ENCODE measurements around the gene SLIT3.
"Not testable (repeated sequence)": the region's sequence is repeated elsewhere in the genome, so short reads cannot be mapped to it uniquely, and the experiment has no call there.

Gene SLIT3

DNA sequence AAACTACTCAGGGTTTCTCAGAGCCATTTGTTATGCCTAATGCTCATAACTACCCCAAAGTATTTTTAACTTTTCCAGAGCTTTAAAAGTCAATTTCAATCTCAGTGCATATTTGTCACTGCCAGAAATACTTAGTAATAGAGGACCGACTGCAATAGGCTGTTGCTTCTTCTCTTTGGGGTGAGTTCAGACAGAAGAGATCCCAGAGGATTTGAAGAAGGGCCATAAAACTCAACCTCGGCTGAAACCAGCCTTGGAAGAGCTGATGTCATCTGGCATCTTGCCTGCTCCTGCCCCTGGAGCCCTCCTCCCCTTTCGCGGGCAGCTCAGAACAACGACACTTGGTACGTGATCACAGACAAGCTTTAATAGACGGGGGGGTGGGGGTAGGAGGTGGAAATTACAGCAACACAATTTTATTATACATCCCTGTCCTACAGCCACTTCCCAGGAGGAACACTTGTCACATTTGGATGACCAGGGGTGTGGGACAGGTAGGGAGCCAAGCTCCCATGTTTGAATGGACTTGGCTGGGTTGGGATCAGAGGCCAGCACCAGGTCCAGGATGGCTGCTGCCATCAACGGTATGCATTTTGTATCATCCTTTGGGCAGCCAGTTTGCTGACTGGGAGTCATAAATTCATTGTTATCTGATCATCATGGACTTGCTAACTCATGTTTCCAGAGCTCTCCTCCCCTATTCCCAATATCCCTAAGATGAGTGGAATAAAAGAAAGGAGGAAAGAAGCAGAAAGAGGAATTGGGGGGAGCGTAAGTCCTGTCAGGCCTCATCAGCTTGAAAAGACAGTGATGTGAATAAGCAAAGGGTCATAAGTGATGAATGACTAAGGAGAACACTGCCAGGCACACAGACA, 535.2 kb downstream of the SLIT3 start:
- DNase-seq (ENCODE audit: low read depth), result no peak

DNA sequence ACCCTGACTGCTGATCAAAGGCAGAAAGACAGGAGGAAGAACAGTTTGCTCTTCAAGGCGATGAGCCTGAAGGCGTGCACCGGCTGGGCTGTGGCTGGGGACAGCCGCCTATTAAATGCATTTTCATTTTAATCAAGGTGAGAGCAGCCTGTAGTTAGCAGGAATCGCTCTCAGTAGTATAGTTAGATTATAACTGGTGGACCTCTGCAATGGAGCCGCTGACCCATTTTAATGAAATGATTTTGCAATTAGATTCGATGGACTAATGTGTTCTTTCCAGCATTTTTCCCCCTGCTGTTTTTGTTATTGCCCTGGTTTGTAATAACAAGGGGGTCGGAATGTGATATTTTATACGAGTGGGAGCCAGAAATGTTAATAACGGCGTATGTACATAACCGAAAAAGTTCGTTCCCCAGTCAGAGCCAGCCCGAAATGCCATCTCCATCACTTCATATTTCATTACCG, 535.8 kb downstream of the SLIT3 start:
- DNase-seq (ENCODE audit: low read depth), result no peak

GRCh38 chr5:168756453-168757391, 544.2 kb downstream of the SLIT3 start:
- no peak for DNase-seq (ENCODE audit: low read depth)

DNA sequence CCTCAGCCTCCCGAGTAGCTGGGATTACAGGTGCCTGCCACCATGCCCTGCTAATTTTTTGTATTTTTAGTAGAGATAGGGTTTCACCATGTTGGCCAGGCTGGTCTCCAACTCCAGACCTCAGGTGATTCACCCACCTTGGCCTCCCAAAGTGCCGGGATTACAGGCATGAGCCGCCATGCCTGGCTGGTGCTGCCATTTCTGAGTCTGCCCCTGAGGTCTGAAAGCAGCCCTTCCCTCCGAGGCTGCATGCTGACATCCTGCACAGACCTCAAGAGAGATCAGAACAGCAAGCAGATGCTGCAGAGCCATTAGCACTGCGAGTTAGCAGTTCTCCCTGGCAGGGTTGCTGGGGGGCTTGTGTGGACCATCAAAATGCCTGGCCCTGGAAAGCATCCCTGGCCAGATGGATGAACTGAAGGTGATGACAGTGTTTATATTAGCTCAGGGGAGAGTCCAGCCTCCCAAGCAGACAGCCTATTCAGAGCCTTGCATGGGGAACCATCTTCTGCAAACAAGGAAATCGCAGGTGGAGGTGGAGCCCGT, 545.3 kb downstream of the SLIT3 start:
- no peak for DNase-seq (ENCODE audit: low read depth)

- DNase-seq (ENCODE audit: low read depth), result no peak
Observed at GRCh38 chr5:168753691-168754254, 547.2 kb downstream of the SLIT3 start.

- no peak for DNase-seq (ENCODE audit: low read depth)
Observed at GRCh38 chr5:168752416-168753190, 548.3 kb downstream of the SLIT3 start.

- no peak for DNase-seq (ENCODE audit: low read depth)
Observed at GRCh38 chr5:168752012-168752411, 548.9 kb downstream of the SLIT3 start.

GRCh38 chr5:168750926-168751325, 550.0 kb downstream of the SLIT3 start:
- no peak for DNase-seq (ENCODE audit: low read depth)

GRCh38 chr5:168749391-168750100, 551.4 kb downstream of the SLIT3 start:
- no peak for DNase-seq (ENCODE audit: low read depth)

DNA sequence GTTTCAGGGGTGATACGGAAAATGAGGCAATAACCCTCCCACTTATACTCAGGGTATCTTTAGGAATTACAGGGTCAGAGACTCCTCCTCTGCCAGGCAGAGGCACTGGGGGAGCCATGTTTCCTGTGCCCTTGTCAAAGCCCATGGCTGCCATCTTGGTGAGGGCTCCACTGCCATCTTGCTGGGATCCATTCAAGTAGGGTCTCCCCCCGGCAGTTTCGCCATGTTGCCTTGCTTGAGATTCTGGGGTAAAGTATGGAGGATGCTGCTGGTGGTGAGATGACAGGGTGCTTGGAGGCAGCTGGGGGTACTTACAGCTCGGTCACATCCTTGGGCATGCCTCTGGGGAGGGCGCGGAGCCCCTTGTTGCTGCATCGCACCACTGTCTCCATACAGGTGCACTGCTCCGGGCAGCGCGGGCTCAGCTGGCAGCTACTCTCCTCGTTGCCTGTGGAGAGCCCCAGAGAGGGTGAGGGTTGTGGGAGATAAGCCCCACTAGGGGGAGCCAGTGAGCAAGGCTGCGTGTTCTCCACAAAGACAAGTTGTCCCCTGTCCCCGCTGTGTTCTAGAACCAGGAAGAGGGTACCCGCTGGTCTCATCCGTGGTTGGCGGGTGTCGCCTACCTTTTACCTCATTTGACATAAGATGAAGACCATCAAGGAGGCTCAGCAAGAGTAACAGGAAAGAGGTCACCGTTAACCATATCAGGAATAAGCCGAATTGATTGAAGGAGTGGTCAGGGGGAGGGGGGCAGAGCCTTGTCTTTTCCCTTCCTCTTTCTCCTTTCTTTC, 552.8 kb downstream of the SLIT3 start:
- no peak for DNase-seq (ENCODE audit: low read depth)

DNA sequence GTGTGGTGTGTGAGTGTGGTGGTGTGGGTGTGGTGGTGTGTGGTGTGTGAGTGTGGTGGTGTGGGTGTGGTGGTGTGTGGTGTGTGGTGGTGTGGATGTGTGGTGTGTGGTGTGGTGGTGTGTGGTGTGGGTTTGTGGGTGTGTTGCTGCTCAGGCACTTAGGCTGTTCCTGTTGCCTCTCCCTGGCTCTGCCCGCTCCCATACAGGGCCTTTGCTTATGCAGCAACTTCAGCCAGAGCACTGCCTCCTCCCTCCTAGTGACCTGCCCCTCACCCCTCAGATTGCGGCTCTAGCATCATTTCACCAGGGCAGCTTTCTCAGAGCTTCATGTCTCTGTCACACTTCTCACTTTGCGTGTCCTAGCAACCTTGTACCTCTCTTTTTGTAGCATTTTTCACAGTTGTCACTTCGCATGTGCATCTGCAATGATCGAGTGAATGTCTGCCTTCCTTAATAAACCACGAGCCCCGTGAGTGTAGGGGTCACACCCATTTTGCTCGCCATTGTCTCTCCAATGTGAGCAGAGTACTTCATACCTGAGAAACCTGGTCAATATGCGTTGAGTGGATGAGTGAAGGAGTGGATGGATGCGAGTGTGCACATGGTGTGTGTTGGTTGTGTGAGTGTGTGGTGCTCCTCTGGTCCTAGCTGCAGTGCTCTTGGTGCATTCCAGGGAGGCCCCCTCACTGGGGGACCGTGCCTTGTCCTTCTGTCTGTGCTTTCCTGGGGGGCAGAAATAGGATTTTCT, 553.9 kb downstream of the SLIT3 start:
- no peak for DNase-seq (ENCODE audit: low read depth)

DNA sequence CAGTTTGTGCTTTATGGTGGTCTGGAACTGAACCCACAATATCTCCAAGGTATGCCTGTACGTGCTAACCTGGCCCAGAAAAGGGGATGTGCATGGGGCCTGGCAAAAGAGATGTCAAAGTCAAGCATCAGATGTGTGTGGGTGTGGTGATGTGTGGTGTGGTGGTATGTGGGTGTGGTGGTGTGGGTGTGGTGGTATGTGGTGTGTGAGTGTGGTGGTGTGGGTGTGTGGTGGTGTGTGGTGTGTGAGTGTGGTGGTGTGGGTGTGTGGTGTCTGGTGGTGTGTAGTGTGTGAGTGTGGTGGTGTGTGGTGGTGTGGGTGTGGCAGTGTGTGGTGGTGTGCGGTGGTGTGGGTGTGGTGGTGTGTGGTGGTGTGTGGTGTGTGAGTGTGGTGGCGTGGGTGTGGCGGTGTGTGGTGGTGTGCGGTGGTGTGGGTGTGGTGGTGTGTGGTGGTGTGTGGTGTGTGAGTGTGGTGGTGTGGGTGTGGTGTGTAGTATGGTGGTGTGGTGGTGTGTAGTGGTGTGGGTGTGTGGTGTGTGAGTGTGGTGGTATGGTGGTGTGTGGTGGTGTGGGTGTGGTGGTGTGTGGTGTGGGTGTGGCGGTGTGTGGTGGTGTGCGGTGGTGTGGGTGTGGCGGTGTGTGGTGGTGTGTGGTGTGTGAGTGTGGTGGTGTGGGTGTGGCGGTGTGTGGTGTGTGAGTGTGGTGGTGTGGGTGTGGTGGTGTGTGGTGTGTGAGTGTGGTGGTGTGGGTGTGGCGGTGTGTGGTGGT, 554.6 kb downstream of the SLIT3 start:
- DNase-seq (ENCODE audit: low read depth), result not testable (repeated sequence)

GRCh38 chr5:168743617-168744016, 557.3 kb downstream of the SLIT3 start:
- no peak for DNase-seq (ENCODE audit: low read depth)

DNA sequence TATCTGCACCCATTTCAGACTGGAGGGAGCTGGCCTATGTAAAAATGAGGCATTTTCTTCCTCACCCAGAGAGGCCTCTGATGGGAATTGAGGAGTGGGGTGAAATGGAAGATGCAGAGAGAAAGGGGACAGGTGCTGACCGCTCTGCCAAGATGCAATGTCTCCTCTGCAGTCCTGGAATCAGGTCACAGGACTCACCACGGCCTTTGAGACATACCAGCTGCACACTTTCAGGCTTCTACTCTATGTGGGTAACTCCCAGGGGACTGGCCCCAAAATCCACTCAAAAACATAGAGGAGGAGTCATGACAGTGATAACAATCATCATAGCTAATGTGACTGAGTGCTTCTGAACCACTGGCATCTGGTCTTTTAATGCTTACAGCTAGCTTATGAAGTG, 558.6 kb downstream of the SLIT3 start:
- not testable (repeated sequence) for DNase-seq (ENCODE audit: low read depth)

- DNase-seq (ENCODE audit: low read depth), result no peak
Observed at GRCh38 chr5:168740811-168741213, 560.1 kb downstream of the SLIT3 start.

DNA sequence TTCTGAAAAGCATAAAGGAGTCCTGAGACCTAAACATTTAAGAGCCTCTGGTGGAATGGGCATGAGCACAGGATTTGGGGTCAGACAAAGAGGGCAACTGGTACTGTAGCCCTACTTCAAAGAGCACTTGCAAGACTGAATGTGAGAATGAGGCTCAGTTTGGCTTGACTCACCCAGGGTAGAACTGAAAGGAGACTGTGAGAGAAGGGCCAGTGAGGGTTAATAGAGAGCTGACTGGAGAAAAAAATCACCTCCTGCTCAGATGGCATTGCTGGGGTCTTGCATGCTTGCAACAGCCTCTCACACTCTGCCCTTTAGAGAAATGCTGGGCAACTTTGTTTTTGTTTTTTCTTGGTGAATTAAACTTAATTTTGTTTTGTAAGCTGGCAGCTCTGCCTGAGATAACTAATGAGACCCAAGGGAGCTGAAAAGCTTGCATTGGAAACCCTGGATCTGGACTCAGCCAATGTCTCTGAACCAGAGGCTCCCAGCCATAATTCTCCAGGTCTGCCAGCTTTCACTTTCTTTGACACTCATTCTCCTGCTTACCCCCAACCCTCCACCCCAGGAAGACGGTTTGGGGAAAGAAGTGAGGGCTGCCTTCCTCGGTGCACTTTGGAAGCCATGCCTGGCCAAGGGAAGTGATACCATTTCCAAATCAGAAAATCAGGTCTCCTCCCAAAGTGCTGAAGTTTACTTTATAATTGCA, 560.7 kb downstream of the SLIT3 start:
- no peak for DNase-seq (ENCODE audit: low read depth)

DNA sequence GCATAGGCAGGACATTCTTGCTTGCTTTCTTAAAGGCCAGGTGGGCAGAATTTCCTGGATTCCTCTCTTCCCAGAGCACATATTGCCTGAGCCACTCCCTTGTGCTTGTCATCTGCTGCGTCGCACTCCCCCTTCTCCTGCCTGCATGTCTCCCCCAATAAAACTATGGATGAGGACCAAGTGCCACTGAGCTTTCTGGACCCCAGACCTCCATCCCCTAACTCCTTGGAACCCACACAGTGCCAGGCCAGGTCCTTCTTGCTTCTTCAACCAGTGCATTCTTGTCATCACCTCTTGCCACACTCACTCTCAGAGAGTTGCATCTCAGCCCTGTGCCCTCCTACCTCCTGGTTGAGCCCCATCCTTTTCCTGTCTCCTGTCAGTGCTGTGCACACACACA, 563.9 kb downstream of the SLIT3 start:
- DNase-seq (ENCODE audit: low read depth), result no peak

All from stimulated activated CD4-positive, alpha-beta T cell treated with anti-CD3 and anti-CD28 coated beads, Interleukin-2, amount 100 ng/mL, for 4 hours (primary cell).